Panc1 (cell line): ENCODE results near the gene QSER1. TPM values are rescaled to one million over a fixed set of nuclear protein-coding genes. Genes with fewer than 3 reads are reported as not detected.

ENCODE experiments used
- ATAC-seq: fragments of 200-7000 bp; cut with Tn5 transposase; 2 replicates; pipeline ENCODE4 v1.9.1; 2020; ENCODE audit warnings: mild to moderate bottlenecking, moderate library complexity
- BruUV-seq: library from RNA; stranded (reverse); fragments of 400-500 nt; replicated peaks from 2 replicates; lab custom pipeline; 2021; lab: Mats Ljungman, UMichigan
- CTCF ChIA-PET: fragments of 300-600 bp; sonication (Branson Sonifier 250); formaldehyde crosslinking; loops from one replicate; lab custom pipeline; 2022; ENCODE audit warnings: antibody characterized with exemption; lab: Charles Lee
- POLR2A ChIA-PET: fragments of 300-600 bp; sonication (Branson Sonifier 250); formaldehyde crosslinking; loops from one replicate; lab custom pipeline; 2022; ENCODE audit warnings: antibody characterized with exemption; lab: Charles Lee
- DNase-seq: peaks from one replicate; pipeline ENCODE4 v3.0.0-alpha.2; 2010; ENCODE audit warnings: low read depth, low spot score
- H3K27ac ChIP-seq: 2 replicates; pipeline ENCODE4 v1.5.1; 2011; ENCODE audit warnings: mild to moderate bottlenecking, low read length, inconsistent platforms
- H3K27me3 ChIP-seq: fragments of 200-500 bp; sonication (Bioruptor generic); 2 replicates; pipeline ENCODE4 v1.6.0; 2014; ENCODE audit warnings: low read length, inconsistent platforms; ENCODE audit not compliant: control insufficient read depth, insufficient read depth
- H3K36me3 ChIP-seq: fragments of 200-500 bp; sonication (Bioruptor generic); 2 replicates; pipeline ENCODE4 v1.5.1; 2014; ENCODE audit warnings: inconsistent platforms, mild to moderate bottlenecking, low read length, moderate library complexity; ENCODE audit not compliant: control insufficient read depth, insufficient read depth
- H3K4me1 ChIP-seq: 2 replicates; pipeline ENCODE4 v1.5.1; 2011; ENCODE audit warnings: inconsistent platforms, mild to moderate bottlenecking, low read length, moderate library complexity; ENCODE audit not compliant: control insufficient read depth, insufficient read depth
- H3K4me3 ChIP-seq, 2 experiments: 2 replicates each; pipeline ENCODE4 v1.5.1; 2011 to 2012; ENCODE audit warnings: low read depth in 2 of 2, low read length in 2 of 2, mild to moderate bottlenecking in 2 of 2, inconsistent platforms in 1 of 2, moderate library complexity in 1 of 2
- H3K9me3 ChIP-seq: fragments of 200-500 bp; sonication (Bioruptor generic); 2 replicates; pipeline ENCODE4 v1.5.1; 2014; ENCODE audit warnings: low read depth, mild to moderate bottlenecking, inconsistent platforms, low read length, moderate library complexity; ENCODE audit not compliant: control insufficient read depth, insufficient read depth
- CTCF ChIP-seq: fragments of 450-650 bp; IDR thresholded peaks from 2 replicates; pipeline ENCODE4 v1.5.1; 2017; ENCODE audit warnings: mild to moderate bottlenecking
- POLR2AphosphoS5 ChIP-seq: IDR thresholded peaks from 2 replicates; pipeline ENCODE4 v1.6.1; 2012; ENCODE audit warnings: mild to moderate bottlenecking, low read depth, low read length, moderate library complexity
- REST ChIP-seq, 2 experiments: IDR thresholded peaks; 2 replicates each; pipeline ENCODE4 v1.6.1; 2011 to 2012; ENCODE audit warnings: low read depth in 2 of 2, control low read depth in 1 of 2, low read length in 1 of 2, mild to moderate bottlenecking in 1 of 2, moderate library complexity in 1 of 2; ENCODE audit not compliant: insufficient read depth in 1 of 2
- SIN3A ChIP-seq: IDR thresholded peaks from 2 replicates; pipeline ENCODE4 v1.6.1; 2012; ENCODE audit warnings: low read depth, mild to moderate bottlenecking, low read length, moderate library complexity, borderline replicate concordance; ENCODE audit not compliant: insufficient read depth
- TCF7L2 ChIP-seq: IDR thresholded peaks from 2 replicates; pipeline ENCODE4 v1.6.1; 2011; ENCODE audit warnings: mild to moderate bottlenecking, low read depth, low read length, inconsistent platforms
- in situ Hi-C: cut with HindIII; loops from 2 replicates; pipeline ENCODE4 v1.10.0; 2016; ENCODE audit warnings: low sequenced_read_pairs, low pct_unique_long_range_greater_than_20kb
- intact Hi-C: fragments of 100-400 bp; cut with micrococcal nuclease; formaldehyde crosslinking; loops from one replicate; pipeline ENCODE4 v1.10.0; 2022; ENCODE audit not compliant: unreplicated experiment
- total RNA-seq: library from RNA; stranded (reverse); gene quantifications from one replicate; pipeline ENCODE4 v1.2.1, GENCODE V29; 2021; ENCODE audit not compliant: unreplicated experiment

Gene QSER1
- total RNA-seq, 1 experiment from 2014 or later = 48.2 TPM

- Histone ChIP-seq H3K36me3 (peaks cover 5% of the 10 kb centered on the region; the same call in 1 of the 2 replicates), H3K9me3 (no peaks in the 10 kb centered on the region), H3K4me3 (no peak overlapping the region), H3K27ac (no peak overlapping the region), H3K27me3 (no peaks in the 10 kb centered on the region), H3K4me1 (no peaks in the 10 kb centered on the region)
- ATAC-seq = no peak
- TF ChIP-seq SIN3A = no peak
- TF ChIP-seq POLR2AphosphoS5 = no peak
- no peak for TF ChIP-seq REST (IDR thresholded peaks at IDR 0.05; ENCODE audit: insufficient read depth in 1 of 2, low read depth in 2 of 2, low read length in 1 of 2)
- no peak for TF ChIP-seq CTCF
- TF ChIP-seq TCF7L2 = no peak
- no TSS peak for BruUV-seq
- ChIA-PET POLR2A (no interaction called here), CTCF (interaction anchor here (1.2 kb wide), 1 partner anchor 60 kb away, joined by 3 read pairs; no protein-coding TSS in a partner anchor)
- no peak for DNase-seq
- intact Hi-C loops (no loop called here), in situ Hi-C loops (no loop called here)
Measured at GRCh38 chr11:32902089-32902665, 9.6 kb downstream of the QSER1 start.

- H3K4me1 ChIP-seq = no peaks in the 10 kb centered on the region
- no peaks in the 10 kb centered on the region for H3K9me3 ChIP-seq
- ChIA-PET CTCF (interaction anchor here (0.7 kb wide), 1 partner anchor 127 kb away, joined by 4 read pairs; no protein-coding TSS in a partner anchor), POLR2A (no interaction called here)
- no peaks in the 10 kb centered on the region for H3K27me3 ChIP-seq
- ATAC-seq (no peak), DNase-seq (no peak)
- H3K27ac ChIP-seq = no peak overlapping the region
- H3K36me3 ChIP-seq = no peaks in the 10 kb centered on the region
- in situ Hi-C loops = no loop called here
- TF ChIP-seq POLR2AphosphoS5 = no peak
- no peak for TF ChIP-seq REST (IDR thresholded peaks at IDR 0.05; ENCODE audit: insufficient read depth in 1 of 2, low read depth in 2 of 2, low read length in 1 of 2)
- TF ChIP-seq SIN3A = no peak
- TF ChIP-seq TCF7L2 = no peak
- no peak for TF ChIP-seq CTCF
- no peak overlapping the region for H3K4me3 ChIP-seq
- no TSS peak for BruUV-seq
- intact Hi-C loops = no loop called here
Measured at GRCh38 chr11:32905028-32905667, 12.5 kb downstream of the QSER1 start.
